Smooth muscle cell (in vitro differentiated cells): ENCODE data around the gene CHSY3. TPM values are rescaled to one million over a fixed set of nuclear protein-coding genes. Genes with fewer than 3 reads are reported as not detected.

Source experiments
- DNase-seq: peaks from one replicate; lab custom pipeline; 2025; ENCODE audit not compliant: unreplicated experiment; lab: John Stamatoyannopoulos, UW
- H2AFZ ChIP-seq: fragments of 200-600 bp; sonication (generic); 2 replicates; pipeline ENCODE4 v1.6.0; 2016; ENCODE audit warnings: antibody characterized with exemption, low read depth, mild to moderate bottlenecking
- H3F3A ChIP-seq: fragments of 200-600 bp; sonication (generic); 2 replicates; pipeline ENCODE4 v1.6.0; 2017; ENCODE audit warnings: antibody characterized with exemption, low read depth
- H3K27ac ChIP-seq: fragments of 200-600 bp; sonication (generic); 2 replicates; pipeline ENCODE4 v1.5.1; 2016; ENCODE audit warnings: low read depth, mild to moderate bottlenecking
- H3K27me3 ChIP-seq: fragments of 200-600 bp; sonication (generic); 2 replicates; pipeline ENCODE4 v1.6.1; 2016; ENCODE audit warnings: low read depth, mild to moderate bottlenecking
- H3K36me3 ChIP-seq: fragments of 200-600 bp; sonication (generic); 2 replicates; pipeline ENCODE4 v1.5.1; 2016; ENCODE audit warnings: low read depth
- H3K4me1 ChIP-seq: fragments of 200-600 bp; sonication (generic); 2 replicates; pipeline ENCODE4 v1.5.1; 2016; ENCODE audit warnings: low read depth
- H3K4me2 ChIP-seq: fragments of 200-600 bp; sonication (generic); 2 replicates; pipeline ENCODE4 v1.6.0; 2016; ENCODE audit warnings: mild to moderate bottlenecking
- H3K4me3 ChIP-seq: fragments of 200-600 bp; sonication (generic); 2 replicates; pipeline ENCODE4 v1.5.1; 2016; ENCODE audit warnings: mild to moderate bottlenecking
- H3K79me2 ChIP-seq: fragments of 200-600 bp; sonication (generic); 2 replicates; pipeline ENCODE4 v1.6.0; 2016; ENCODE audit warnings: low read depth, mild to moderate bottlenecking
- H3K9ac ChIP-seq: fragments of 200-600 bp; sonication (generic); 2 replicates; pipeline ENCODE4 v1.6.0; 2016; ENCODE audit warnings: low read depth
- H3K9me3 ChIP-seq: fragments of 200-600 bp; sonication (generic); replicated peaks from 2 replicates; pipeline ENCODE4 v1.5.1; 2016; ENCODE audit warnings: low read depth
- H4K20me1 ChIP-seq: fragments of 200-600 bp; sonication (generic); 2 replicates; pipeline ENCODE4 v1.6.0; 2016; ENCODE audit warnings: low read depth
- WGBS: methylation state at CpG from one replicate; pipeline ENCODE4 v1.1.7; 2016; ENCODE audit warnings: low lambda C conversion rate; 5-methylcytosine and 5-hydroxymethylcytosine counted together
- polyA plus RNA-seq: library from polyadenylated mRNA; unstranded; fragments of >200 nt; fragmentation: Nextera tagmentation; extraction: Ambion mirVana; gene quantifications from 2 replicates; pipeline ENCODE4 v1.2.1, GENCODE V29; 2016
- total RNA-seq: library from RNA; depleted of rRNA; stranded (reverse); fragments of >200 nt; gene quantifications from 2 replicates; pipeline ENCODE4 v1.2.3, GENCODE V29; 2014
- TF ChIP-seq, protein P1 (sequence below): fragments of 200-600 bp; sonication (generic); IDR thresholded peaks from 2 replicates; pipeline ENCODE4 v1.5.1; 2017; ENCODE audit warnings: borderline replicate concordance, mild to moderate bottlenecking, antibody characterized with exemption; ENCODE audit not compliant: insufficient read depth, poor library complexity, severe bottlenecking

CHSY3 gene
- total and polyA plus RNA-seq, 2 experiments from 2014 or later, result 12.7 to 15.6 TPM

DNA sequence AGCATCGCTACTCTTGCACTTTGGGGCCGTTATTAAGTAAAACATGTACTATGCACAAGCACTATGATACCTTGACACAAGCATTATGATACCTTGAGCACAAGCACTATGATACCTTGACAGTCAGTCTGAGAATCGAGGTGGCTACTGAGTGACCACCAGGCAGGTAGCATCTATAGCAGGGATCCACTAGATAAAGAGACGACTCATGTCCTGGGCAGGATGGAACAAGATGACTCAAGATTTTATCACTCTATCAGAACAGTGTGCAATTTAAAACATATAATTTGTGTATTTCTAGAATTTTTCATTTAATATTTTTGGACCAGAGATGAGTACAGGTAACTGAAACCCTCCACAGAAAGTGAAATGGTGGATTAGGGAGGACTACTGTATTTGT lies 16.9 kb downstream of the CHSY3 start:
- H2AFZ ChIP-seq, result no peak overlapping the region
- H4K20me1 ChIP-seq, result no peaks in the 10 kb centered on the region
- 96% methylated on average over 4 of the region's 4 CpGs for WGBS

DNA sequence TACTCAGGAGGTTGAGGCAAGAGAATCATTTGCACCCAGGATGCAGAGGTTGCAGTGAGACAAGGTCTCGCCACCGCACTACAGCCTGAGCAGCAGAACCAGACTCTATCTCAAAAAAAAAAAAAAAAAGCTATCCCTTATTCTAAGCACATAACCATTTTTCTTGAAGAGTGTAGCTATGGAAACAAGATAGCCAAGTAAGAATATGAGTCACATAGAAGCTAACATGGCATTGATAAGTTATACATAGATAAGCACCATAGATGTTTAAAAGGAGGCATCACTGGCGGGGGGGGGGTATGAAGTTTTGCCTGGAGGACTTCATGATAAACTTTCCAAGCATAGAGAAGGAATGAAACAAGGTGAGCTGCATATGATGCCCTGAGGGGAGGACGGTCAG lies 26.0 kb downstream of the CHSY3 start:
- Histone ChIP-seq H3K79me2 (no peaks in the 10 kb centered on the region), H3K4me3 (no peak overlapping the region), H3K4me2 (no peak overlapping the region), H3K9me3 (no peaks in the 10 kb centered on the region), H3K9ac (no peak overlapping the region), H3K27ac (no peak overlapping the region), H3F3A (no peaks in the 10 kb centered on the region), H3K27me3 (no peaks in the 10 kb centered on the region), H3K36me3 (no peaks in the 10 kb centered on the region), H4K20me1 (no peaks in the 10 kb centered on the region), H3K4me1 (no peaks in the 10 kb centered on the region), H2AFZ (no peak overlapping the region)
- no peak for DNase-seq
- WGBS, result 74% methylated on average over 4 of the region's 4 CpGs
- TF ChIP-seq, protein P1, sequence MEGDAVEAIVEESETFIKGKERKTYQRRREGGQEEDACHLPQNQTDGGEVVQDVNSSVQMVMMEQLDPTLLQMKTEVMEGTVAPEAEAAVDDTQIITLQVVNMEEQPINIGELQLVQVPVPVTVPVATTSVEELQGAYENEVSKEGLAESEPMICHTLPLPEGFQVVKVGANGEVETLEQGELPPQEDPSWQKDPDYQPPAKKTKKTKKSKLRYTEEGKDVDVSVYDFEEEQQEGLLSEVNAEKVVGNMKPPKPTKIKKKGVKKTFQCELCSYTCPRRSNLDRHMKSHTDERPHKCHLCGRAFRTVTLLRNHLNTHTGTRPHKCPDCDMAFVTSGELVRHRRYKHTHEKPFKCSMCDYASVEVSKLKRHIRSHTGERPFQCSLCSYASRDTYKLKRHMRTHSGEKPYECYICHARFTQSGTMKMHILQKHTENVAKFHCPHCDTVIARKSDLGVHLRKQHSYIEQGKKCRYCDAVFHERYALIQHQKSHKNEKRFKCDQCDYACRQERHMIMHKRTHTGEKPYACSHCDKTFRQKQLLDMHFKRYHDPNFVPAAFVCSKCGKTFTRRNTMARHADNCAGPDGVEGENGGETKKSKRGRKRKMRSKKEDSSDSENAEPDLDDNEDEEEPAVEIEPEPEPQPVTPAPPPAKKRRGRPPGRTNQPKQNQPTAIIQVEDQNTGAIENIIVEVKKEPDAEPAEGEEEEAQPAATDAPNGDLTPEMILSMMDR, result no peak

More for the DNA sequence above, 16.9 kb downstream of the CHSY3 start:
- no peak overlapping the region for H3K9ac ChIP-seq
- H3K36me3 ChIP-seq, result peaks cover 3% of the 10 kb centered on the region
- H3K9me3 ChIP-seq, result no peaks in the 10 kb centered on the region
- H3K27me3 ChIP-seq, result no peaks in the 10 kb centered on the region
- no peak overlapping the region for H3K4me3 ChIP-seq
- TF ChIP-seq, protein P1, result no peak
- DNase-seq, result no peak
- H3K4me2 ChIP-seq, result no peak overlapping the region
- H3K79me2 ChIP-seq, result no peaks in the 10 kb centered on the region
- H3F3A ChIP-seq, result no peaks in the 10 kb centered on the region
- H3K27ac ChIP-seq, result no peak overlapping the region
- no peaks in the 10 kb centered on the region for H3K4me1 ChIP-seq

DNA sequence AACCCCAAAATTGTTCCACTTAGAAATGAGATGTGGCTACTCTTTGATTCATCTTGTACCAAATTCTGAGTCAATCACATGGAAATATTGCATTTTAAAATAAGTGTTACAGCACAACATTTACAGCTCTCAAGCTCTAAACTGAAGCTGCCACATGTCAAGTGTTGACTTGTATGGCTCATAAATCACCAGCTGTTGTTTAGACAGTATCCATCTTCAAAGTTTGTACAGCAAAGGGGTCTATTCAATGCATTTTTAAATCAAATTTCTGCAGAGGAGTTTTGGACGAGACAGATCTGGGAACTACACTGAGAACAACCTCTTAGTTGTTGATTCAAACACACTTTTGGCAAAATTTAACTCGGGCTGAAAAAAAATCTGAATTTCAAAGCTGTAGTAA lies 31.4 kb downstream of the CHSY3 start:
- Histone ChIP-seq H3K27me3 (no peaks in the 10 kb centered on the region), H3K27ac (no peak overlapping the region), H3K4me1 (no peaks in the 10 kb centered on the region), H3K4me2 (no peak overlapping the region), H3K9me3 (no peaks in the 10 kb centered on the region), H3K36me3 (no peaks in the 10 kb centered on the region), H3F3A (no peaks in the 10 kb centered on the region), H3K9ac (no peak overlapping the region), H4K20me1 (no peaks in the 10 kb centered on the region), H3K4me3 (no peak overlapping the region), H2AFZ (no peak overlapping the region), H3K79me2 (no peaks in the 10 kb centered on the region)
- TF ChIP-seq, protein P1, result no peak
- no peak for DNase-seq
- 92% methylated on average over 2 of the region's 2 CpGs for WGBS

DNA sequence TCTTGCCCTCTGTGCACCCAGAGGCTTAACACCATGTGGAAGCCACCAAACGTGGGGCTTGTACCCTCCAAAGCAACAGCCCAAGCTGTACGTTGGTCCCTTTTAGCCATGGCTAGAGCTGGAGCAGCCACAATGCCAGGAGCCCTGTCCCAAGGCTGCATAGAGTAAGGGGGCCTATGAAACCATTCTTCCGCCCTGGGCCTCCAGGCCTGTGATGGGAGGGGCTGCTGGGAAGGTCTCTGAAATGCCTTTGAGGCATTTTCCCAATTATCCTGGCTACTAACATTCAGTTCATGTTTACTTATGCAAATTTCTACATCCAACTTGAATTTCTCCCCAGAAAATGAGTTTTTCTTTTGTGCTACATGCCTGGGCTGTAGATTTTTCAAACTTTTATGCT lies 33.8 kb downstream of the CHSY3 start:
- H3K9me3 ChIP-seq, result no peaks in the 10 kb centered on the region

More for the DNA sequence above, 33.8 kb downstream of the CHSY3 start:
- Histone ChIP-seq H3F3A (no peaks in the 10 kb centered on the region), H3K4me1 (no peaks in the 10 kb centered on the region), H3K27me3 (no peaks in the 10 kb centered on the region), H3K36me3 (no peaks in the 10 kb centered on the region), H3K27ac (no peak overlapping the region), H3K9ac (no peak overlapping the region), H2AFZ (no peak overlapping the region), H3K4me2 (no peak overlapping the region), H3K79me2 (peaks cover 1% of the 10 kb centered on the region), H3K4me3 (no peak overlapping the region), H4K20me1 (no peaks in the 10 kb centered on the region)
- WGBS, result 90% methylated on average over 3 of the region's 3 CpGs
- no peak for DNase-seq
- TF ChIP-seq, protein P1, result no peak
